HepG2 (cell line): ENCODE results near the gene GPR87. TPM values are rescaled to one million over a fixed set of nuclear protein-coding genes. Genes with fewer than 3 reads are reported as not detected.

ENCODE experiments used
- ATAC-seq: fragments of 200-7000 bp; cut with Tn5 transposase; 3 replicates; pipeline ENCODE4 v1.9.1; 2020; ENCODE audit warnings: mild to moderate bottlenecking, moderate library complexity
- BruUV-seq: library from RNA; stranded (reverse); fragments of 400-500 nt; replicated peaks from 2 replicates; lab custom pipeline; 2021; lab: Mats Ljungman, UMichigan
- CTCF ChIA-PET: fragments of 300-600 bp; formaldehyde crosslinking; extraction: SDS; loops from one replicate; lab custom pipeline; 2021; ENCODE audit warnings: low total read pairs, inconsistent platforms, low intra/inter-chr PET ratio; lab: Yijun Ruan, JAX
- POLR2A ChIA-PET: fragments of 350-600 bp; sonication (Branson Sonifier 250); formaldehyde crosslinking; loops from one replicate; lab custom pipeline; 2020; ENCODE audit warnings: antibody characterized with exemption, inconsistent platforms; lab: Yijun Ruan, JAX
- DNase-seq: peaks from one replicate; pipeline ENCODE4 v3.0.0-alpha.2; 2015; ENCODE audit warnings: low spot score
- FAIRE-seq: peaks from 3 replicates; lab custom pipeline; 2011; peaks lifted over from hg19 to GRCh38; lab: Jason Lieb, UNC
- H2AFZ ChIP-seq: one replicate; pipeline ENCODE4 v1.6.1; 2011; ENCODE audit warnings: low read length, inconsistent platforms
- H3K27ac ChIP-seq: fragments of 300-600 bp; 3 replicates; pipeline ENCODE4 v1.8.0; 2011; ENCODE audit warnings: mixed run types, mild to moderate bottlenecking, mixed read lengths, low read length, inconsistent platforms; ENCODE audit not compliant: insufficient read depth; ENCODE audit errors: extremely low read length
- H3K27me3 ChIP-seq, 2 experiments: fragments of 200-600 bp in 1 of 2; 2 replicates in 1 of 2; 3 replicates in 1 of 2; pipeline versions ENCODE4 v1.6.0 to v1.8.0; 2011; ENCODE audit warnings: low read length in 2 of 2, mild to moderate bottlenecking in 2 of 2, moderate library complexity in 2 of 2, inconsistent platforms in 1 of 2; ENCODE audit not compliant: insufficient read depth in 2 of 2, control insufficient read depth in 1 of 2
- H3K36me3 ChIP-seq, 2 experiments: fragments of 200-600 bp in 1 of 2; replicated peaks in 1 of 2; 2 replicates in 1 of 2; 3 replicates in 1 of 2; pipeline versions ENCODE4 v1.5.1 to v1.8.0; 2011; ENCODE audit warnings: low read length in 2 of 2, inconsistent platforms in 1 of 2; ENCODE audit not compliant: insufficient read depth in 2 of 2, control insufficient read depth in 1 of 2
- H3K4me1 ChIP-seq: 2 replicates; pipeline ENCODE4 v1.5.1; 2012; ENCODE audit warnings: low read length, inconsistent platforms; ENCODE audit not compliant: insufficient read depth
- H3K4me2 ChIP-seq: 2 replicates; pipeline ENCODE4 v1.6.0; 2011; ENCODE audit warnings: low read depth, low read length, inconsistent platforms
- H3K4me3 ChIP-seq, 3 experiments: fragments of 200-600 bp in 1 of 3; sonication (generic), shearing (Covaris generic) in 1 of 3; replicated peaks in 1 of 3; 2 replicates each; pipeline ENCODE4 v1.5.1; 2011 to 2016; ENCODE audit warnings: low read length in 3 of 3, inconsistent platforms in 2 of 3, low read depth in 2 of 3, mild to moderate bottlenecking in 2 of 3, control low read depth in 1 of 3, mixed read lengths in 1 of 3; ENCODE audit not compliant: insufficient read depth in 1 of 3
- H3K79me2 ChIP-seq: one replicate; pipeline ENCODE4 v1.6.1; 2011; ENCODE audit warnings: low read length, inconsistent platforms; ENCODE audit not compliant: insufficient read depth
- H3K9ac ChIP-seq: 2 replicates; pipeline ENCODE4 v1.6.0; 2011; ENCODE audit warnings: mild to moderate bottlenecking, low read depth, low read length, inconsistent platforms; ENCODE audit not compliant: insufficient read depth
- H3K9me3 ChIP-seq: 2 replicates; pipeline ENCODE4 v1.5.1; 2012; ENCODE audit warnings: mild to moderate bottlenecking, low read length
- H4K20me1 ChIP-seq: 2 replicates; pipeline ENCODE4 v1.6.0; 2011; ENCODE audit warnings: inconsistent platforms, mild to moderate bottlenecking, low read length, moderate library complexity; ENCODE audit not compliant: insufficient read depth
- CREB1 ChIP-seq, 2 experiments: fragments of 450-650 bp in 1 of 2; IDR thresholded peaks; 2 replicates each; pipeline ENCODE4 v1.6.1; 2016 to 2017; ENCODE audit warnings: control low read depth in 1 of 2, mild to moderate bottlenecking in 1 of 2, missing compliant biosample characterization in 1 of 2, missing genetic modification characterization in 1 of 2
- HHEX ChIP-seq: IDR thresholded peaks from 2 replicates; pipeline ENCODE4 v1.6.1; 2016; ENCODE audit warnings: control low read depth
- IKZF4 ChIP-seq: sonication (generic); formaldehyde crosslinking; IDR thresholded peaks from 2 replicates; pipeline ENCODE4 v1.5.1; 2020; ENCODE audit warnings: borderline replicate concordance, mild to moderate bottlenecking, low read depth, missing genetic modification reagents; ENCODE audit errors: not compliant biosample characterization
- MZF1 ChIP-seq: sonication (generic); formaldehyde crosslinking; IDR thresholded peaks from 2 replicates; pipeline ENCODE4 v1.8.1; 2023; ENCODE audit warnings: mild to moderate bottlenecking, missing genetic modification reagents, borderline replicate concordance
- NFYB ChIP-seq: sonication (generic); formaldehyde crosslinking; IDR thresholded peaks from 2 replicates; pipeline ENCODE4 v1.4.0; 2020; ENCODE audit warnings: missing genetic modification reagents
- RNF2 ChIP-seq: fragments of 450-650 bp; conservative IDR thresholded peaks from 2 replicates; pipeline ENCODE4 v1.6.1; 2016; ENCODE audit warnings: low read depth
- YY1 ChIP-seq: IDR thresholded peaks from 2 replicates; pipeline ENCODE4 v1.6.1; 2011; ENCODE audit warnings: low read length, low read depth, moderate library complexity, mild to moderate bottlenecking; ENCODE audit not compliant: insufficient read depth, insufficient replicate concordance
- ZNF33B ChIP-seq: sonication (generic); formaldehyde crosslinking; IDR thresholded peaks from 2 replicates; pipeline ENCODE4 v1.5.1; 2020; ENCODE audit warnings: mild to moderate bottlenecking, missing genetic modification reagents
- ZNF44 ChIP-seq: sonication (generic); formaldehyde crosslinking; IDR thresholded peaks from 2 replicates; pipeline ENCODE4 v1.5.1; 2020; ENCODE audit warnings: mild to moderate bottlenecking, missing genetic modification reagents
- ZNF557 ChIP-seq: sonication (generic); formaldehyde crosslinking; IDR thresholded peaks from 2 replicates; pipeline ENCODE4 v1.4.0; 2020; ENCODE audit warnings: missing genetic modification reagents
- ZNF605 ChIP-seq: sonication (generic); formaldehyde crosslinking; IDR thresholded peaks from 2 replicates; pipeline ENCODE4 v1.8.0; 2022; ENCODE audit warnings: mild to moderate bottlenecking, missing genetic modification reagents
- ZNF75D ChIP-seq: sonication (generic); formaldehyde crosslinking; IDR thresholded peaks from 2 replicates; pipeline ENCODE4 v1.8.1; 2023; ENCODE audit warnings: missing genetic modification reagents, mild to moderate bottlenecking, borderline replicate concordance
- ZNF781 ChIP-seq: sonication (generic); formaldehyde crosslinking; IDR thresholded peaks from 2 replicates; pipeline ENCODE4 v1.5.1; 2020; ENCODE audit warnings: borderline replicate concordance, mild to moderate bottlenecking, missing genetic modification reagents; ENCODE audit errors: not compliant biosample characterization
- ZNF782 ChIP-seq: sonication (generic); formaldehyde crosslinking; IDR thresholded peaks from 2 replicates; pipeline ENCODE4 v1.4.0; 2020; ENCODE audit warnings: missing genetic modification reagents, mild to moderate bottlenecking, borderline replicate concordance
- ZNF83 ChIP-seq: sonication (generic); formaldehyde crosslinking; IDR thresholded peaks from 2 replicates; pipeline ENCODE4 v1.4.0; 2020; ENCODE audit warnings: missing genetic modification reagents, mild to moderate bottlenecking, borderline replicate concordance
- ZSCAN20 ChIP-seq: sonication (generic); formaldehyde crosslinking; IDR thresholded peaks from 2 replicates; pipeline ENCODE4 v1.4.0; 2020; ENCODE audit warnings: missing genetic modification reagents, mild to moderate bottlenecking, borderline replicate concordance
- WGBS: methylation state at CpG from one replicate; pipeline ENCODE4 v1.1.6; 2017; ENCODE audit warnings: low lambda C conversion rate; 5-methylcytosine and 5-hydroxymethylcytosine counted together
- in situ Hi-C: cut with HindIII; loops from 2 replicates; pipeline ENCODE4 v1.10.0; 2017; ENCODE audit warnings: low pct_unique_long_range_greater_than_20kb; ENCODE audit not compliant: extremely low pct_ligation_motif_present
- intact Hi-C: fragments of 100-400 bp; cut with micrococcal nuclease; formaldehyde crosslinking; loops from one replicate; pipeline ENCODE4 v1.10.0; 2022; ENCODE audit not compliant: unreplicated experiment
- polyA plus RNA-seq, 8 experiments: library from polyadenylated mRNA; depleted of rRNA in 3 of 8; stranded (reverse) in 7 of 8; unstranded in 1 of 8; fragments of >200 nt; fragmentation: Illumina TruSeq in 4 of 8; extraction: Trizol in 4 of 8; gene quantifications; 2 replicates each; pipeline versions ENCODE4 v1.2.1 to v1.2.3, GENCODE V29; 2011 to 2016; ENCODE audit warnings: low read depth in 4 of 8, missing spikeins in 1 of 8, mixed read lengths in 1 of 8; ENCODE audit not compliant: insufficient read depth in 1 of 8
- total RNA-seq, 5 experiments: library from RNA; depleted of rRNA; stranded (reverse); fragments of >200 nt; fragmentation: Illumina TruSeq; extraction: Trizol; gene quantifications; 2 replicates each; pipeline ENCODE4 v1.2.3, GENCODE V29; 2016; ENCODE audit warnings: low read depth in 1 of 5
- TF ChIP-seq, protein P1 (sequence below): IDR thresholded peaks from 2 replicates; pipeline ENCODE4 v1.6.1; 2016; ENCODE audit warnings: low read depth

Gene GPR87
- total and polyA plus RNA-seq, 2 of the 13 experiments (the other 11 are each of a cell fraction or from before 2014, with no cell fraction given) = not detected

DNA sequence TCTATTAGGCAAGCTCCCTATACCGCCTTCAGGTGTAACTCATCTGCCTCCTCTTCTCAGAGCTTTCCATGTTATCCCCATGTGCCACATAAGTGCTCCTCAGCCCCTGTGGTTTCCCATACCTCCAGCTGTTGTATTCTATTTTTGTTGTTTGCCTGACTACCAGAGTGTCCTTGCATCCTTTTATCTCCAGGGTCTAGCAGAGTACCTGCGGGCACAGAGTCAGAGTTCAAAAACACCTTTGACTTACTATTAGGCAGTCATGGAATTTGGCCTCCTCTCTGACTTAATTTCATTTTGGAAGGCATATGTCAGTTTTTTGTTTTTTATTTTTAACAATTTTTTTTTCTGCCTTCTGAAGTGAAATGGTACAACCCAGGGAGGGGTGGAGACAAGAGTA lies 7.1 kb downstream of the GPR87 start:
- WGBS = 72% methylated on average over 2 of the region's 2 CpGs
- no TSS peak for BruUV-seq
- H3K27me3 ChIP-seq = no peaks in the 10 kb centered on the region
- H3K4me1 ChIP-seq = peaks cover 9% of the 10 kb centered on the region
- CTCF ChIA-PET = no interaction called here
- no peaks in the 10 kb centered on the region for H3K9me3 ChIP-seq
- in situ Hi-C loops = no loop called here
- DNase-seq (no peak), ATAC-seq (no peak)
- TF ChIP-seq ZNF605 (CRISPR knock-in tag) (no peak), ZNF782 (no peak), CREB1 (IDR thresholded peaks at IDR 0.05) (no peak), CREB1 (CRISPR knock-in tag; IDR thresholded peaks at IDR 0.05) (no peak), ZNF781 (CRISPR knock-in tag) (no peak), ZNF557 (CRISPR knock-in tag) (no peak), ZNF33B (CRISPR knock-in tag) (no peak), ZNF83 (CRISPR knock-in tag) (no peak), ZNF44 (CRISPR knock-in tag) (no peak), MZF1 (CRISPR knock-in tag) (no peak), IKZF4 (CRISPR knock-in tag) (no peak), HHEX (CRISPR knock-in tag) (no peak), NFYB (CRISPR knock-in tag) (no peak), ZSCAN20 (CRISPR knock-in tag) (no peak), ZNF75D (CRISPR knock-in tag) (no peak), YY1 (no peak), RNF2 (no peak)
- TF ChIP-seq, protein P1, sequence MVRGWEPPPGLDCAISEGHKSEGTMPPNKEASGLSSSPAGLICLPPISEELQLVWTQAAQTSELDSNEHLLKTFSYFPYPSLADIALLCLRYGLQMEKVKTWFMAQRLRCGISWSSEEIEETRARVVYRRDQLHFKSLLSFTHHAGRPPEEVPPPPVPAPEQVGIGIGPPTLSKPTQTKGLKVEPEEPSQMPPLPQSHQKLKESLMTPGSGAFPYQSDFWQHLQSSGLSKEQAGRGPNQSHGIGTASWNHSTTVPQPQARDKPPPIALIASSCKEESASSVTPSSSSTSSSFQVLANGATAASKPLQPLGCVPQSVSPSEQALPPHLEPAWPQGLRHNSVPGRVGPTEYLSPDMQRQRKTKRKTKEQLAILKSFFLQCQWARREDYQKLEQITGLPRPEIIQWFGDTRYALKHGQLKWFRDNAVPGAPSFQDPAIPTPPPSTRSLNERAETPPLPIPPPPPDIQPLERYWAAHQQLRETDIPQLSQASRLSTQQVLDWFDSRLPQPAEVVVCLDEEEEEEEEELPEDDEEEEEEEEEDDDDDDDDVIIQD = no peak
- TF ChIP-seq, all 625 proteins: peak for 0
- Histone ChIP-seq H3K79me2 (no peaks in the 10 kb centered on the region), H3K27ac (no peak overlapping the region), H3K36me3 (no peaks in the 10 kb centered on the region), H3K9ac (no peak overlapping the region), H2AFZ (no peak overlapping the region), H3K4me2 (no peak overlapping the region), H3K4me3 (no peak overlapping the region), H4K20me1 (no peaks in the 10 kb centered on the region)
- intact Hi-C loops = no loop called here
- FAIRE-seq = no peak
- POLR2A ChIA-PET = no interaction called here
